Myocyte (in vitro differentiated cells): ENCODE data around the gene STX4. TPM values are rescaled to one million over a fixed set of nuclear protein-coding genes. Genes with fewer than 3 reads are reported as not detected.

Source experiments
- DNase-seq: peaks from one replicate; pipeline ENCODE4 v3.0.0-alpha.2; 2012; ENCODE audit warnings: low read depth
- total RNA-seq: library from RNA; depleted of rRNA; stranded (reverse); fragments of >200 nt; gene quantifications from 2 replicates; pipeline ENCODE4 v1.2.3, GENCODE V29; 2014

STX4 gene
- total RNA-seq, 1 donor from 2014 or later, result 51.0 TPM

DNA sequence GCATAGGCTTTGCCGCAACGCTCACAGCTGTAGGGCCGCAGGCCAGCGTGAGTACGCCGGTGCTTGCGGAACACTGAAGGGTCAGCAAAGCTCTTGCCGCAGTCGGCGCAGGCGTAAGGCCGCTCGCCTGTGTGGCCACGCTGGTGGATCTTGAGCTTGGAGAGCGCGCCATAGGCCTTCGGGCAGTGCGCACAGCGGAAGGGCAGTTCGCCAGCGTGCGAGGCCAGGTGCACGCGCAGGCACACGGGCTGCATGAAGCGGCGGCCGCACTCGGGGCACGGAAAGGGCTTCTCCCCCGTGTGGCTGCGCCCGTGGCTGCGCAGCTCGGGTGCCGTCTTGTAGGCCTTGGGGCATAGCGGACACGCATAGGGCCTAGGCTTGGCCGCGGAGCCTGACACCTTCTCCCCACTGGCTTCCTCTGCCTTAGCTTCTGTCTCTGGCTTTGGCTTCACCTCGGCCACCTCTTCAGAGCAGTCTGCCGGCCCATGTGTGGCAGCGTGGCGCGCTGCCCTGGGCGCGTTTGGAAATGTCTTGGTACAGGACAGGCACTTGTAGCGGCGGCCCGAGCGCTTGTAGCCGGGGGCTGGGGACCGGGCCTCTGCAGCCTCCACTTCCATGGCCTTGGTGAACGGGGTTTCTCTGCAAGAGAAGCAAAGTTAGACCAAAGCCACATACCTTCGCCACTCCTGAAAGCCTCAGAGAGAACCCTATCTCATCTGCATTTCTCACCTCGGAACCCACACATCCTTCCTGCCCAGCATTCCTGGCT is 30.7 kb downstream of the STX4 start:
- DNase-seq, result no peak

DNA sequence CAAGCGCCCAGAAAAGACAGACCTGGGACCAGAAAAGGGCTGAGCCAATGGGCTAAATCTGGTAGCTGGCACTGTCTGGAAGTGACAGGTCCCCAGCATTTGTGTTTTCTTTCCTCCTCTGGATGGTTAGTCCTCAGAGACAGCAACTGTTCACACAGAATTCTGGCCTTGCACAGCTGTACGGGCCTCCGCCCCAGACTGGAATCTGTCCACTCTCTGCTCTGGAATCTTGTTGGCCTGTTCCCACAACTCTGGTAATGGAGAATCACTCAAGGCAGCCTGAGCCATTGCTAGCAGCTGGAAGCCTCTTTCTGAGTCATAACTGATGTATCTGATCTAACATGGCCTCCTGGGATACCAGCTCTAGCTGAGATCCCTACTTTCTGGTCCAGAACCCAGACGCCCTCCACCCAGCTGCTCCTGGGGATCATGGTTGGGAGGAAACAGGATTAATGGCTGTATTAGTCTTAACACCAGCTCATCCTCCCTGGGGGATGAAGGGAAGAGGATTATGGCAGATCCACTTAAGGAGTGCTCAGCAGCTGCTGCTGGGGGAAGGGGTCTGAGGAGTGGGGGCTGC is 31.6 kb downstream of the STX4 start:
- DNase-seq, result peak; percentile 100

GRCh38 chr16:31067342-31067741 is 34.0 kb downstream of the STX4 start:
- DNase-seq, result no peak

DNA sequence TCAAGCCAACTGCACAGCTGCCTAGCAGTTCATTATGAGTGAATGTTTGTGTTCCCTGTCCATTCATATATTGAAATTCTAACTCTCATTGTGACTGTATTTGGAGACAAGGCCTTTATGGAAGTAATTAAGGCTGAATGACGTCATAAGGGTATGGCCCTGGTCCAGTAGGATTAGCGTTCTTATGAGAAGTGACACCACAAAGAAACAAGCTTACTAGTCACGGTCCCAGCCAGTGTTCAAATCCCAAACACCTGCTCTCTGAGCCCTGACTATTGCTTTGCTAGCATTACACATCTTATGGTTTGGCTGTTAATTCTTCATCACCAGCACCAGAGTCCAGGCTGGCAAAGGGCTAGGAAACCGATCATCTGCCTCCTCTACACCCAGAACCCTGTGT is 38.5 kb downstream of the STX4 start:
- peak; percentile 98 for DNase-seq

GRCh38 chr16:31072540-31073141 is 39.3 kb downstream of the STX4 start:
- DNase-seq, result peak; percentile 66

DNA sequence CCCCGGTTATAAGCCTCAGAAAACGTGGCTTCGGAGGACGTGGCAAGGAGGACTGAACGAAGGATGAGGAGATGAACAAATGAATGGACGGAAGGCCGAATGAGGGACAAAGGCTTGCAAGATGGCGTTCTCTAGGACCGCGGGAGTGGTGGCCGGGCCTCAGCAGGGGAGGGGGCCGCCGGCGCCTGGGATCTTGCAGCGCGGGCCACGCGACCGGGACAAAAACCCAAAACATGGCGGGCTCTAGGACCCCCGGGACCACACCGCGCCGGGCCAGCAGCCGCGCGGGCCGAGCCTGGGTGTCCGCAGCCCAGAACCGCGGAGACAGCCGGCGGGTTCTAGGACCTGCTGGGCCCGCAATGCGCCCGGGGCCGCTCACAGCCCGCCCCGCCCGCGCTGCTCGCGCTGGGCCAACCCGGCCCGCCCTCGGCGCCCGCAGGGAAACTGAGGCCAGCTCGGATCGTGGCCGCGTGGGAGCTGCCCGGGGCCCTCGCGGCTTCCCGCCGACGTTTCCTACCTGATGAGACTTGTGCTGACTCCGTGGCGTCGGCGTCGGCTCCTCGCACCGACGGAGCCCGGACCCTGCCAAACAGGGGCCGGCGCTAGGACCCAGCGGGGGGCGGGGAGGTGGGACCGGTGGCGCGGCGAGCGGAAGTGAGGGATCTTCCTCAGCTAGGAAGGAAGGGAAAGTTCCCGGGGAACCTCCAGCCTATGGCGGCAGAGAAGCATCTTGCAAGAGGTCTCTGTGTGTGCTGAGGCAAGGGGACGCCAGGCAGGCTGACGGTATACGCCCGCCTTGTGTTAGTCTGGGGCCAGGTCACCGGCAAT is 40.0 kb downstream of the STX4 start:
- peak; percentile 93 for DNase-seq

GRCh38 chr16:31073970-31074813 is 40.8 kb downstream of the STX4 start, which contains the start of the genes ZNF646 and ZNF668:
Gene ZNF646 (plus strand): TSS chr16:31074422. CDS start chr16:31076325, 1,903 bp downstream.
Gene ZNF668 (minus strand): TSS chr16:31074240. CDS start chr16:31064459, 9,781 bp downstream.
- DNase-seq, result peak; percentile 99

DNA sequence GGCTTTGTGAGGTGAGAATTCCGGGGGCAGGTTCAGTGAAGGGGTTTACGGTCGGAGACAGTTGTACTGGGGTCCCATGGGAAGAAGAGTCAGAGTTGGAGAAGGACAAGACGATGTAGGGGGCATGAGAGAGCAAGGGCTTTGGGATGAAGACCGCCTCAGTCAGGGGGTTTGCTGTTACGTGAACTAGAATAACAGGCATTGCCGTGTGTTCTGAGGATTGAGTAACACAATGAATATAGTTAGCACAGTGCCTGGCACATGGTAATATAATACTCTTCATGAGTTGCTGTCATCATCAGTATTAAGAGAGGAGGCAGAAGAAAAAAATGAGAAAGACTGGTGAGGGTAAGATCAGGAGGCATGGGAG is 41.4 kb downstream of the STX4 start:
- DNase-seq, result no peak

DNA sequence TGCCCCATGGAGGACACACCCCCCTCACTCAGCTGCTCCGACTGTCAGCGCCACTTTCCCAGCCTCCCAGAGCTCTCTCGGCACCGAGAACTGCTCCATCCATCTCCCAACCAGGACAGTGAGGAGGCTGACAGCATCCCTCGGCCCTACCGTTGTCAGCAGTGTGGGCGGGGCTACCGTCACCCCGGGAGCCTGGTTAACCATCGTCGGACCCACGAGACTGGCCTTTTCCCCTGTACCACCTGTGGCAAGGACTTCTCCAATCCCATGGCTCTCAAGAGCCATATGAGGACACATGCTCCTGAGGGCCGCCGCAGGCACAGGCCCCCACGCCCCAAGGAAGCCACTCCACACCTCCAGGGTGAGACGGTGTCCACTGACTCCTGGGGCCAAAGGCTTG is 43.0 kb downstream of the STX4 start:
- DNase-seq, result no peak

GRCh38 chr16:31077024-31077423 is 43.7 kb downstream of the STX4 start:
- DNase-seq, result no peak

- DNase-seq, result no peak
Measured at GRCh38 chr16:31077592-31078396, 44.4 kb downstream of the STX4 start.

- no peak for DNase-seq
Measured at GRCh38 chr16:31078597-31079341, 45.4 kb downstream of the STX4 start.

GRCh38 chr16:31079342-31079944 is 46.1 kb downstream of the STX4 start:
- DNase-seq, result no peak

DNA sequence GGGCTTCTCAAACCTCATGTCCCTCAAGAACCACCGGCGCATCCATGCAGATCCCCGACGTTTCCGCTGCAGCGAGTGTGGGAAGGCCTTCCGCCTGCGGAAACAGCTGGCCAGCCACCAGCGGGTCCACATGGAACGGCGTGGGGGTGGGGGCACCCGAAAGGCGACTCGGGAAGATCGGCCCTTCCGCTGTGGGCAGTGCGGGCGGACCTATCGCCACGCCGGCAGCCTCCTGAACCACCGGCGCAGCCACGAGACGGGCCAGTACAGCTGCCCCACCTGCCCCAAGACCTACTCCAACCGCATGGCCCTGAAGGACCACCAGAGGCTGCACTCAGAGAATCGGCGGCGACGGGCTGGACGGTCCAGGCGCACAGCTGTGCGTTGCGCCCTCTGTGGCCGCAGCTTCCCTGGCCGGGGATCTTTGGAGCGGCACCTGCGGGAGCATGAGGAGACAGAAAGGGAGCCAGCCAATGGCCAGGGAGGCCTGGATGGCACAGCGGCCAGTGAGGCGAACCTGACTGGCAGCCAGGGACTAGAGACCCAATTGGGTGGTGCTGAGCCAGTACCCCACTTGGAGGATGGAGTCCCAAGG is 46.8 kb downstream of the STX4 start:
- DNase-seq, result no peak

- peak; percentile 37 for DNase-seq
Measured at GRCh38 chr16:31080756-31081419, 47.5 kb downstream of the STX4 start.

DNA sequence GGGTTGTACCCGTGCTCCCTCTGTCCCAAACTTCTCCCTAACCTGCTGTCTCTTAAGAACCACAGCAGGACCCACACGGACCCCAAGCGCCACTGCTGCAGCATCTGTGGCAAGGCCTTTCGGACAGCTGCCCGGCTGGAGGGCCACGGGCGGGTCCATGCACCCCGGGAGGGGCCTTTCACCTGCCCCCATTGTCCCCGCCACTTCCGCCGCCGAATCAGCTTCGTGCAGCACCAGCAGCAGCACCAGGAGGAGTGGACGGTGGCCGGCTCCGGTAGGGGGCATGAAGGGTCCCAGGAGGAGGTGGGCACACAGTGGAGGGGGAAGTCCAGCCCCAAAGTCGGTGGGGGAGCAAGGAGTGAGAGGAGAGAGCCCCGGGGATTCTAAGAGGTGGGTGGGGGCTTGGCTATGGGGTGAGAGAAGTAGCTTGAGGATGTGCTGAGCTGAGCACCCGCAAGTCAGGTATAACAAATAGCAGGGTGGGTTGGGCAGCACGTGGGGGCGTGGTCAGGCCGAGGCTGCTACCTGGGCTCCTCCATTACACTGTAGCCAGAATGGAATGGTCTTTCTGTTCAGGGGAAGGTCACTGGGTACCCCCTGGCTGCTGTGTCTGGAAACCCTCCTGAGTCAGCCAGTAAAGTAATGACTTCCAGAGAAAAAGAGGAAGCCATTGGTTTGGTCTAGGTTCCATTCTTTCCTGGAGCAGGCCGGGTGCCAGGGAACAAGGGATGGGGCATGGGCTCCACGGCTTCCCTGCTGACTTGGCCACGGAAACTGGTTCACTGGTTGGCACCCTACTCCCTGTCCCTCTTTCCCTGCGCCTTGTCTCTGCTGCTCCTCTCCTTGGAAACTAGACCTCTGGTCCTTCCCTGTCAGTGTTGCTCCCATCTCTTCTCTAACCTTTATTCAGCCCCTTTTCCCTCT is 48.3 kb downstream of the STX4 start:
- DNase-seq, result no peak
